ENCODE results near the gene USP47.

The USP47 gene

DNA sequence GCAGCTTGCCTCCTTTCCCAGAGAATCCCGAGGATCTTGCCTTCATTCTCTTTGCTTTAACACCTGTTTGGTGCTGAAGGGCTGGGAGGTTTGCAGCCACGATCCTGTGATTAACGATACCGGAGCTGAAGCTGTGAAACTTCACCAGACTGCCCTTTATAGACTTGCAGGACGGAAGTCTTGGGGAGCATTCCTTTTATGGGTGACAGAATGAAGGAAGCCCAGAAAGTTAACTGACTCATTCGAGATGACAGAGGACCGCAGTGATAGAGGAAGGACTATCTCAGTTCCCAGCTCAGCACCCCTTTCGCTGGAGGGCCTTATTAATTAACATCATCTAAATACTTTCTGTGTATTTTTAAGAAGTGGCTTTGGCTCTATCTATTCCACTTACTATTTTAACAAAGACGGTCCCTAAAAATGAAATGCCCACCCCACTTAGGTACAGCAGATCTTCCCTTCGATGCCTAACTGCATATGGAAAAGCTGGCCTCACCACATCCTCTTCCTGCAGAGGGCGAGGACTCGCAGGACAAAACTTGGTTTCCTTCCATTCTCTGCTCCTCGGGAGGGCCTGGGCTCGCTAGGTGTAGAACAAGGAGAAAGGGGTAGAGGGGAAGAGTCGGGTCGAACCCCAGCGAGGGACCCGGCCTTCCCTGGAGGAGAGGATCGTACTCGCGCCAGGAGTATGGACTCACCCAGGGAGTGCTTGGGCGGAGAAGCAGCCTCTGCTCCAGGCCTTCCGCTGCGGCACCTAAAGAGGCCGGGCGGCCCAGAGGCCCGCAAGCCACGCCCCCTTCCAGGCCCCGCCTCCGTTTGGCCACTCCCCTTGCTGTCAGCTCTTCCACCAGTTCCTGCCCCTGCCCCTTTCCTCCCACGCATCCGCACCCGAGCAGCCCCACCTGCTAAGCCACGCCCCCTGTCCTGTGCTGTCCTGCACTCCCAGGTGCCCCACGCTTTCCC, 30.7 kb upstream of the USP47 start:
- ChIA-PET POLR2A (no interaction called here), CTCF (no interaction called here)
- TF ChIP-seq ELF4 (IDR thresholded peaks at IDR 0.05) (no peak), SUZ12 (IDR thresholded peaks at IDR 0.05) (no peak), CTBP1 (IDR thresholded peaks at IDR 0.05; ENCODE audit: borderline replicate concordance) (no peak), HDGF (IDR thresholded peaks at IDR 0.05; ENCODE audit: borderline replicate concordance) (no peak), SP1 (IDR thresholded peaks at IDR 0.05) (no peak), ZNF384 (IDR thresholded peaks at IDR 0.05) (no peak), TARDBP (IDR thresholded peaks at IDR 0.05) (no peak), BHLHE40 (IDR thresholded peaks at IDR 0.05; ENCODE audit: borderline replicate concordance) (no peak), FOXM1 (IDR thresholded peaks at IDR 0.05; ENCODE audit: borderline replicate concordance) (no peak), L3MBTL2 (conservative IDR thresholded peaks at IDR 0.05) (no peak)
- peak; percentile 37 for DNase-seq (ENCODE audit: extremely low spot score)

DNA sequence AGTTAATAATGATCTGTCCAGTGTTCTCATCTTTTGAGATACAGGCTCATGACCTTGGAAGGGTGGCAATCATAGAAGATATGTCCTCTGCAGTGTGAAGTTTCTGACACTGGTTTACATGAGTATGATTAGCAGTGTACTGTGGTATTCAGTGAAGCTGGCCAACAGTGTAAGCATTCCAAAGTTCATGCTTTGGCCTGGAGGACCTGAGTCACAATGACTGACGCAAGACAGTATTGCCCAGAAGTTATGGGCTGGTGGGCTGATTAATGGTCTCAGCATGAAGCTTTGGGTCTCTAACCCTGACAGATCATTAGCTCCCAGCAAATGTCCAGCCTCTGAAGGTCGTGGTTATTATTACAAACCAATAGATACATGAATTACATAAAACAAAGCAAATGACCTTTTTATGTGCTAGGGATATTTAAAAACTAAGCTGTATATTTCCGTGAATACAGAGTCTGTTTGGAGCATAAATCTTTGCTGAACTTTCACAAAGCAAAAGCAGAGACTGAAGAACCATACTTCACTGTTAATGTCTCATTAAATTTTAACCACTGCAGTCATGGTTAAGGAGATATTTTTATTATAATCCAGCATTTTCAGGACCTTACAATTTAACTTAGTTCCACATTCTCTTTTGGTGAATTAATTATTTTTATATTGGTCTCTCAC, 28.3 kb upstream of the USP47 start:
- ChIA-PET CTCF (no interaction called here), POLR2A (interaction anchor here (1.4 kb wide), 1 partner anchor 28 kb away, joined by 4 read pairs; no protein-coding TSS in a partner anchor)
- TF ChIP-seq, protein P1, sequence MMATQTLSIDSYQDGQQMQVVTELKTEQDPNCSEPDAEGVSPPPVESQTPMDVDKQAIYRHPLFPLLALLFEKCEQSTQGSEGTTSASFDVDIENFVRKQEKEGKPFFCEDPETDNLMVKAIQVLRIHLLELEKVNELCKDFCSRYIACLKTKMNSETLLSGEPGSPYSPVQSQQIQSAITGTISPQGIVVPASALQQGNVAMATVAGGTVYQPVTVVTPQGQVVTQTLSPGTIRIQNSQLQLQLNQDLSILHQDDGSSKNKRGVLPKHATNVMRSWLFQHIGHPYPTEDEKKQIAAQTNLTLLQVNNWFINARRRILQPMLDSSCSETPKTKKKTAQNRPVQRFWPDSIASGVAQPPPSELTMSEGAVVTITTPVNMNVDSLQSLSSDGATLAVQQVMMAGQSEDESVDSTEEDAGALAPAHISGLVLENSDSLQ (IDR thresholded peaks at IDR 0.05) = peak; percentile 91
- no peak for TF ChIP-seq ZNF384 (IDR thresholded peaks at IDR 0.05)
- DNase-seq (ENCODE audit: extremely low spot score) = no peak

DNA sequence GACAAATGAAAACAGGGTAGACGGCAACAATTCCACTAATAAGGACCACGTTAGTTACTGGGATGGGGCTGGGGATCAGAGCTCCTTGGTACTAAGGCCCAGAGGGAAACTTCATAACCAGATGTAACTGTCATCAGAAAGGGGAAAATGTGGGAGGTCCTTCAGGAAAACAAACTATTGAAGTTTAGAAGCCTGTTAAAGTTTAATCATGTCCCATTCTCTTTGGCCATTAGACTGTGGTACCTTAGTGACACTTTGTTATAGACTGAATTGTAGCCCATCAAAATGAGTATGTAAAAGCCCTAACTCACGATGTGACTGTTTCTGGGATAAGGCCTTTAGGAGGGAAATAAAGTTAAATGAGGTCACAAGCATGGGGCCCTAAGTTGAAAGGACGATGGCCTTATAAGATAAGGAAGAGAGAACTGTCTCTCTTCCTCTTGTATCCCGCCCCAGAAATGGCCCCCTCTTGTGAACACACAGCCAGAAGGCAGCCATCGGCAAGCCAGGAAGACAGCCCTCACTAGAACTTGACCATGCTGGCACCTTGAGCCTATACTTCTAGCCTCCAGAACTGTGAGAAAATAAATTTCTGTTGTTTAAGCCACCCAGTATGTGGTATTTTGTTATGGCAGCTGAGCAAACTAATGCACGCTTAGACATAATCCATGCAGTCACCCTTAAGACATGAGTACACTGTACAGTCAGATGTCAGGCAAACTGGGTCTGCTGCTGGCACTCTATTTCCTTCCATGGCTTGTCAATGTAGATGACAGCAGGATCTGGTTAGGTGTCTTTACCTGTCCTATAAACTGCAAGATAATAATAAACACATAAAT, 26.9 kb upstream of the USP47 start:
- POLR2A ChIA-PET = interaction anchor here (1.4 kb wide), 1 partner anchor 26 kb away, joined by 4 read pairs; no protein-coding TSS in a partner anchor
- TF ChIP-seq NFRKB (IDR thresholded peaks at IDR 0.05) = no peak
- no peak for TF ChIP-seq LEF1 (IDR thresholded peaks at IDR 0.05; ENCODE audit: borderline replicate concordance)
- no peak for DNase-seq (ENCODE audit: extremely low spot score)
- CTCF ChIA-PET = no interaction called here

DNA sequence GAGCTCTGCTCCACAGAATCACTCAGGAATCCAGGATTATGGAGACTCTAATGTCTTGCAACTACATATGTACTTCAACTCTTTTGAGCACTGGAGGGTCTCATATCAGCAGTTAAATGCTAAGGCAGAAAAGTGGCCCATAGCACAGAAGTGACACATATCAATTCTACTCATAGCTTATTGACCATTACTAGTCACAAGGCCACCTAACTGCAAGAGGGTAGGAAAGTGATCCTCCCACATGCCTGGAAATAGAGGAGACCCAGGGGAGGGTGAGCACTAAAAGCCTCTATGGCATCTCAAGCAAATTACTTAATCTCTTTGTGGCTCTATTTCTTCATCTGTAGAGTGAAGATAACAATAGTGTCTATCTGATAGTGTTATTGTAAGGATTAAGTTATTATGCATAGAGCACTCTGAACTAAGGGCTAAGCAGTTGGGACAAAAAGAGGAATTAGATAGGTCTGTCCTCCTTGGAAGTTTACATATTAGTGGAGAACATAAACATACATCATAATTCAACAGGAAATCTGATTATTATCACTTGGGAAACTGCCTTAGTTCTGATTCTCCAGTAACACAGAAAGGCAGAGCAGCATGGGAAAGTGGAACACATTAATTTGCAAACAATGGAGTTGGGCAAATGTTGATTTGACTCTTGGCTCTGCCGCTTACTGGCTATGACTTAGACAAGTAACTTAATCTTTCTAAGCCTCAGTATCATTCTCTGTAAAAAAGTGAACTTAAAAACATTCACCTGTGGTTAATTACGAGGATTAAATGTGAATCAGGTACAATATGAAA, 25.1 kb upstream of the USP47 start:
- POLR2A ChIA-PET = no interaction called here
- CTCF ChIA-PET = no interaction called here
- no peak for DNase-seq (ENCODE audit: extremely low spot score)
- no peak for TF ChIP-seq TARDBP (IDR thresholded peaks at IDR 0.05)
- TF ChIP-seq ARNT (IDR thresholded peaks at IDR 0.05) = no peak
- TF ChIP-seq L3MBTL2 (conservative IDR thresholded peaks at IDR 0.05) = no peak
- TF ChIP-seq, protein P1 (IDR thresholded peaks at IDR 0.05) = no peak
- TF ChIP-seq FOXK2 (IDR thresholded peaks at IDR 0.05) = no peak
- TF ChIP-seq LEF1 (IDR thresholded peaks at IDR 0.05; ENCODE audit: borderline replicate concordance) = no peak
- no peak for TF ChIP-seq FOXA1 (IDR thresholded peaks at IDR 0.05)
- no peak for TF ChIP-seq FOXM1 (IDR thresholded peaks at IDR 0.05; ENCODE audit: borderline replicate concordance)
- no peak for TF ChIP-seq HDGF (IDR thresholded peaks at IDR 0.05; ENCODE audit: borderline replicate concordance)
- no peak for TF ChIP-seq ELF4 (IDR thresholded peaks at IDR 0.05)

DNA sequence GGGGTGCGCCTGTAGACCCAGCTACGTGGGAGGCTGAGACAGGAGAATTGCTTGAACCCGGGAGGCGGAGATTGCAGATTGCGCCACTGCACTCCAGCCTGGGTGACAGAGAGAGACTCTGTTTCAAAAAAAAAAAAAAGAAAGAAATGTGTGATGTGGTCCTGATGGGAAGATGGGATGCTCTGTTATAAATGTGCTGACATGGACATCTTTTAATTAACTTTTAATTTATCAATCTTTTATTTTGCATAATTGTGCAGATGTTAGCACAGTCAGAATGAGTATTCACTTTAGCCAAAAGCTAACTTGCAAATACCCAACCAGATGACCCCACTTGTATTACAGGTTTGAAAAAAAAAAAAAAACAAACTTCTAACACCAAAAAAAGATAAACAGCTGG, 23.8 kb upstream of the USP47 start:
- no peak for TF ChIP-seq CTBP1 (IDR thresholded peaks at IDR 0.05; ENCODE audit: borderline replicate concordance)
- TF ChIP-seq TARDBP (IDR thresholded peaks at IDR 0.05) = no peak
- no peak for TF ChIP-seq ELF4 (IDR thresholded peaks at IDR 0.05)
- no peak for TF ChIP-seq ARNT (IDR thresholded peaks at IDR 0.05)
- TF ChIP-seq, protein P1 (IDR thresholded peaks at IDR 0.05) = no peak
- TF ChIP-seq SP1 (IDR thresholded peaks at IDR 0.05) = no peak
- TF ChIP-seq FOXA1 (IDR thresholded peaks at IDR 0.05) = no peak
- TF ChIP-seq BHLHE40 (IDR thresholded peaks at IDR 0.05; ENCODE audit: borderline replicate concordance) = no peak
- no peak for TF ChIP-seq NFRKB (IDR thresholded peaks at IDR 0.05)
- no peak for TF ChIP-seq FOXM1 (IDR thresholded peaks at IDR 0.05; ENCODE audit: borderline replicate concordance)
- TF ChIP-seq HDGF (IDR thresholded peaks at IDR 0.05; ENCODE audit: borderline replicate concordance) = no peak
- no peak for TF ChIP-seq SUZ12 (IDR thresholded peaks at IDR 0.05)
- no peak for TF ChIP-seq L3MBTL2 (conservative IDR thresholded peaks at IDR 0.05)
- TF ChIP-seq FOXK2 (IDR thresholded peaks at IDR 0.05) = no peak
- TF ChIP-seq ZNF384 (IDR thresholded peaks at IDR 0.05) = no peak
- no peak for TF ChIP-seq LEF1 (IDR thresholded peaks at IDR 0.05; ENCODE audit: borderline replicate concordance)
- no peak for DNase-seq (ENCODE audit: extremely low spot score)
- CTCF ChIA-PET = interaction anchor here (0.8 kb wide), 1 partner anchor 9 kb away, joined by 4 read pairs; no protein-coding TSS in a partner anchor
- POLR2A ChIA-PET = no interaction called here
